Breast epithelium (tissue), 3 donors: Measurements from ENCODE around the gene TMEFF2.

ENCODE experiments used
- POLR2A ChIP-seq: fragments of 450-650 bp; IDR thresholded peaks from one replicate; pipeline ENCODE4 v1.6.1; 2016; ENCODE audit warnings: antibody characterized with exemption, mild to moderate bottlenecking, moderate library complexity
- POLR2AphosphoS5 ChIP-seq, 3 donors: sonication (generic); formaldehyde crosslinking; IDR thresholded peaks; one replicate each; pipeline ENCODE4 v1.6.1; 2017; ENCODE audit warnings: antibody characterized with exemption in 3 of 3
- TF ChIP-seq, protein P1 (sequence below), 3 donors: fragments of 450-650 bp; IDR thresholded peaks; one replicate each; pipeline ENCODE4 v1.5.1; 2016 to 2017; ENCODE audit warnings: antibody characterized with exemption in 3 of 3, mild to moderate bottlenecking in 3 of 3, moderate library complexity in 3 of 3

DNA sequence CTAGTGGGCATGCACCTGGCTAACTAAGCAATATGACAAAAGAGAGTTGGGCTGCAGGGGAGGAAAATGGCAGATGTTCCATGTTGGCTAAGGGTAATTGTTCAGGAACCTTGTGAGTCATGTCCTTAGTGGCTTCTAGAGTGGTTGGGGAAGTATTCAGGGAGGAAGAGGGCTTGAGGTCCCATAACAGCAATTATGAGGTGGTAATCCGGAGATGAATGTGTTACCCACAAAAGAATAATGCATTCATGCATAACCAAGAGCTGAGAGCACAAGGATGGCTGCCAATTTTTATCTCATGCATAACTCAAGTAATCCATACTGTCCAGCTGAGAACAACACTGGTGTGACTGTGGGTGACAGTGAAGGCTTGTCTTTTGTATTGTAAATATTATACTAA lies 42.9 kb downstream of the TMEFF2 start:
- TF ChIP-seq, protein P1, sequence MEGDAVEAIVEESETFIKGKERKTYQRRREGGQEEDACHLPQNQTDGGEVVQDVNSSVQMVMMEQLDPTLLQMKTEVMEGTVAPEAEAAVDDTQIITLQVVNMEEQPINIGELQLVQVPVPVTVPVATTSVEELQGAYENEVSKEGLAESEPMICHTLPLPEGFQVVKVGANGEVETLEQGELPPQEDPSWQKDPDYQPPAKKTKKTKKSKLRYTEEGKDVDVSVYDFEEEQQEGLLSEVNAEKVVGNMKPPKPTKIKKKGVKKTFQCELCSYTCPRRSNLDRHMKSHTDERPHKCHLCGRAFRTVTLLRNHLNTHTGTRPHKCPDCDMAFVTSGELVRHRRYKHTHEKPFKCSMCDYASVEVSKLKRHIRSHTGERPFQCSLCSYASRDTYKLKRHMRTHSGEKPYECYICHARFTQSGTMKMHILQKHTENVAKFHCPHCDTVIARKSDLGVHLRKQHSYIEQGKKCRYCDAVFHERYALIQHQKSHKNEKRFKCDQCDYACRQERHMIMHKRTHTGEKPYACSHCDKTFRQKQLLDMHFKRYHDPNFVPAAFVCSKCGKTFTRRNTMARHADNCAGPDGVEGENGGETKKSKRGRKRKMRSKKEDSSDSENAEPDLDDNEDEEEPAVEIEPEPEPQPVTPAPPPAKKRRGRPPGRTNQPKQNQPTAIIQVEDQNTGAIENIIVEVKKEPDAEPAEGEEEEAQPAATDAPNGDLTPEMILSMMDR (IDR thresholded peaks at IDR 0.05) = no peak
- no peak for TF ChIP-seq POLR2A
- TF ChIP-seq POLR2AphosphoS5 (IDR thresholded peaks at IDR 0.05) = no peak
